NB4 (cell line): ENCODE results near the gene GALNT14.

ENCODE experiments used
- CTCF ChIP-seq: IDR thresholded peaks from one replicate; pipeline ENCODE4 v1.5.1; 2012; ENCODE audit warnings: low read depth, low read length
- MAX ChIP-seq: IDR thresholded peaks from 2 replicates; pipeline ENCODE4 v1.6.1; 2011; ENCODE audit warnings: low read depth, low read length
- MYC ChIP-seq: IDR thresholded peaks from 2 replicates; pipeline ENCODE4 v1.6.1; 2011; ENCODE audit warnings: low read depth, low read length
- POLR2A ChIP-seq: IDR thresholded peaks from 2 replicates; pipeline ENCODE4 v1.6.1; 2011; ENCODE audit warnings: mild to moderate bottlenecking; ENCODE audit not compliant: insufficient read length; ENCODE audit errors: extremely low read depth

- TF ChIP-seq CTCF: no peak
- no peak for TF ChIP-seq MAX
- no peak for TF ChIP-seq POLR2A
- TF ChIP-seq MYC: no peak
These were observed 277.5 kb downstream of the GALNT14 start for GRCh38 chr2:30860726-30861125.
